NCI-H345 treated with DMSO at 0.1 percent for 48 hours (cell line): Measurements from ENCODE around the gene ARAF.
"Not testable (repeated sequence)": the region's sequence is repeated elsewhere in the genome, so short reads cannot be mapped to it uniquely, and the experiment has no call there.

Experiments
- DNase-seq: peaks from one replicate; lab custom pipeline; 2025; ENCODE audit not compliant: unreplicated experiment; lab: John Stamatoyannopoulos, UW

ARAF gene

GRCh38 chrX:47584714-47585113, 23.7 kb downstream of the ARAF start:
- DNase-seq = no peak

DNA sequence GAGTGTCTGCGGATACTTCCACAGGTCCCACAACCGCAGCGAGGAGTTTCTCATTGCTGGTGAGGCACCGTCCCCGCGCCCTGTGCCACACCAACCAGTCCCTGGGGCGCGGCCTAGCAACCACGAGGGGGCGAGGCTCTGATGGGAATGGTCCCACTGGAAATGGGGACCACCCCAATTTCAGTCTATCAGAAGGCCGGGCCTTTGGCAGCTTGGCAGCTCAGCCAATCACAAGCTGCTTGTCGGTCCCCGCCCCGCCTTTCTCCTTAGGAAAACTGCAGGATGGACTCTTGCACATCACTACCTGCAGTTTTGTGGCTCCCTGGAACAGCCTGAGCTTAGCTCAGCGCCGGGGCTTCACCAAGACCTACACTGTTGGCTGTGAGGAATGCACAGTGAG, 24.3 kb downstream of the ARAF start:
- DNase-seq = no peak

DNA sequence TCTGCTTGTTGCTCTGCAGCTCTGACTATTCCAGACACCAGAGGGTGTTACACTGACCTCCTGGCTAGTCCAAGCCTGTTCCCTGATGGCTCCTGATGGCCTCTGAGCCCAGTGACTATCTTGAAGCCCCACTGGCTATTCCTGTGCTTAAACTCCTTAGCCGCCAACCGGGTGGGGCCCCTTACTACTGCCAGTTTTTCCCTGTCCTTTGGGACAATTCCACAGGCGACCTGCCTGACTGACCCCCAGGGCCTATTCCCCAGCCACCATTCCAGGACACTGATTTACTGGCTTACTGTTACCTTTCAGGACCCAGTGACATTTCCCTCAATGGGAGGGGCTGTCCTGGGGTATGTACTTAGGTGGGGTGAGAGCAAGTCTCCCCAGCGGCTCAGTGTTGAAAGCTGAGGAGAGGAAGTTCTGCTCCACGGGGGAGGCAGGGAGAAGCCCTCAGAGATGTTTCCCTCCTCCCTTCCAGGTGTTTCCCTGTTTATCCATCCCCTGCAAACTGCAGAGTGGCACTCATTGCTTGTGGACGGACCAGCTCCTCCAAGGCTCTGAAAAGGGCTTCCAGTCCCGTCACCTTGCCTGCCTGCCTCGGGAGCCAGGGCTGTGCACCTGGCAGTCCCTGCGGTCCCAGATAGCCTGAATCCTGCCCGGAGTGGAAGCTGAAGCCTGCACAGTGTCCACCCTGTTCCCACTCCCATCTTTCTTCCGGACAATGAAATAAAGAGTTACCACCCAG, 25.2 kb downstream of the ARAF start:
- DNase-seq = no peak

- no peak for DNase-seq
Observed at GRCh38 chrX:47587091-47587891, 26.3 kb downstream of the ARAF start.

GRCh38 chrX:47587906-47588735, 27.1 kb downstream of the ARAF start:
- no peak for DNase-seq

GRCh38 chrX:47590984-47591383, 30.0 kb downstream of the ARAF start:
- no peak for DNase-seq

DNA sequence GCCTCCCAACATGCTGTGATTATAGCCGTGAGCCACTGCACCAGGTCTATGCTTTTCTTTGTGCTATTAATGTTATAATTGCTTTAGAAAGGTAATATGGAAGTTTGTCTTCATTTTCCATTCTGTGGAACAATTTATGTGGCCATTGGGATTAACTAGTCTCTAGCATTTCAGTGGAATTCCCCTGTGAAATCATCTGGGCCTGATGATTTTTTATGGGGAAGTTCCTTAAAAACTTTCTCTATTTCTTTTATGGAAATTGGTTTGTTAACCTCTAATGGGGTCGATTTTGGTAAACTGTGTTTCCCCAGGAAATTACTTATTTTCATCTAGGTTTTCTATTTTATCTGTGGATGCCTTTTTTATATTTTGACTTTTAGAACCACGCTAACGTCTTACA, 32.5 kb downstream of the ARAF start:
- no peak for DNase-seq

DNA sequence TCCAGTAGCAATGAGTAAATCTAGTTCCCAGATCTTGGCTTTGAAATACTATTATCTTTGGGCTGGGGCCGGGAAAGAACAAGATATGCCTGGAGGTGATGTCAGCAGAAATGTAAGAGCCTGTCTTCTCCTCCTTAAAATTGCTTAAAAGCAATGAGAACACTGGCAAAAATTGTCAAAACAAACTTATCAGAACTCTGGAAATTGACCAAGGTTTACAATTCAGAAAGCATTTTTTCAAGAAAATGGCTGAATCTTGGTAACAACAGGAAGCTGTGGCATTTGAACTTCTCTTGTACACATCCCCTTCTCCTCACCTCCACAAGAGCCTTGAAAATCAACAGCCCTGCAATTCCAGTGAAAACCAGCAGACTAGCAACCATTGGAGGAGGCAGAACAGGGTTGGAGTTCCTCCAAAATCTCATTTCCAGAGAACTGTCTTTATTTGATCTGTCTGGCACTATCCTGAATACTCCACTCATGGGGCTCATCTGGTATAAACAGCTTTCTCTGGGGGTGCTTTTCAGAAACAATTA, 34.8 kb downstream of the ARAF start:
- no peak for DNase-seq

DNA sequence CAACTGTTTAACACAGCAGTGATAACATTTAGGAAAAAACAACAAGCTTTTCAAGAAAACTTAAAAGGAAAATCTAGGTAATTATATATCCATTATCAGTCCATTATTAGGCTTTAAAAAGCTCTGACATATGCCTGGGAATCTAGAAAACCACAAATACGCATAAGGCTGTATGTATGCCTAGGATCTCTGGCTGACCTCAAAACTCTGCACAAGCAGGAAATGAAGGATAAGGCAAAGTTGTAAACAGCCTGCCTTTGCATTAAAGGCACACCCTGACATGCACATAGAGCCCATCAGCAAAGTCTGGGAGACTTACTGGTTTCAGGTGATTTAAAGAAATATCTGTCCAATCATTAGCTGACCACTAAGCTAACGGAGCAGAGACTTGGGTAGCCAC, 35.3 kb downstream of the ARAF start:
- DNase-seq = no peak

DNA sequence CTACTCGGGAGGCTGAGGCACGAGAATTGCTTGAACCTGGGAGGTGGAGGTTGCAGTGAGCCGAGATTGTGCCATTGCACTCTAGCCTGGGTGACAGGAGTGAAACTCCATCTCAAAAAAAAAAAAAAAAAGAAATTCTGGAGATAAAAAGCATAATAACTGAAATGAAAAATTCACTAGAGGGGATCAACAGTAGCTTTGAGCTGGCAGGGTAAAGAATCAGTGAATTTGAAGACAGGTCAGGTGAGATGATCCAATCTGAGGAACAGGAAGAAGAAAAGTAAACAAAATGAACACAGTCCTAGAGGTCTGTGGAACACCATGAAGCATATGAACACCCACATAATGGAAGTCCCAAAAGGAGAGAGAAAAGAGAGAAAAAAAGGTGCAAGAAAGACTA, 36.2 kb downstream of the ARAF start:
- no peak for DNase-seq

DNA sequence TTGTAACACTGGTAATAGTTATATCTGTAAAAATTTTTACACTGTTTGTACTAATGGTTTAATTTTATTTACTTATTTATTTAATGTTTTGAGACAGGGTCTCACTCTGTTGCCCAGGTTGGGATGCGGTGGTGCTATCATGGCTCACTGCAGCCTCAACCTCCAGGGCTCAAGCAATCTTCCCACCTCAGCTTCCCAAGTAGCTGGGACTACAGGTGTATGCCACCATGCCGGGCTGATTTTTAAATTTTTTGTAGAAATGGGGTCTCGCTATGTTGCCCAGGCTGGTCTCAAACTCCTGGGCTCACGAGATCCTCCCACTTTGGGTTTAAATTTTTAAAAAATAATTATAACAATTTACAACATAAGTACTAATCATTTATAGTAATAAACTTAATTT, 42.1 kb downstream of the ARAF start:
- not testable (repeated sequence) for DNase-seq

- no peak for DNase-seq
Observed at GRCh38 chrX:47605024-47605423, 44.0 kb downstream of the ARAF start.

DNA sequence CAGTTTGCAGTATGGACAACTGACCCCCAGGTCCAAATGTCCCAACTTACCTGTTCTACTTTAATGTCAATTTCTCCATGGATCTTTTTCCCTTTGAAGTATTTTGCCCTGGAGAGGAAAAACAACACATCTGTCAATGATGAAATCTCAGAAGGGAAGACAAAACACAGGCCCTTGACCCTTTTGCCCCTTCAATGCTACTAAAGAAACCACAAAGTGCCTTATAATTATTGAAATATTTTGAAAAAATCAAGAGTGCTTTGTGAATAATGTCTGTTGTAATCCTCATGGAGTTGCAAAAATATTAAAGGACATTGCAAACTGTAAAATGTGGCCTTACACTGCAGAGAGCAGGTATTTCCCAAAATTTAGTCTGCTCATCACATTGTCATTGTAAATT, 46.1 kb downstream of the ARAF start:
- DNase-seq = no peak

- no peak for DNase-seq
Observed at GRCh38 chrX:47608130-47608810, 47.3 kb downstream of the ARAF start.

- no peak for DNase-seq
Observed at GRCh38 chrX:47610511-47610910, 49.5 kb downstream of the ARAF start.

- no peak for DNase-seq
Observed at GRCh38 chrX:47611489-47611888, 50.5 kb downstream of the ARAF start.

GRCh38 chrX:47611926-47612325, 50.9 kb downstream of the ARAF start:
- DNase-seq = no peak

GRCh38 chrX:47612418-47612817, 51.4 kb downstream of the ARAF start:
- DNase-seq = no peak

DNA sequence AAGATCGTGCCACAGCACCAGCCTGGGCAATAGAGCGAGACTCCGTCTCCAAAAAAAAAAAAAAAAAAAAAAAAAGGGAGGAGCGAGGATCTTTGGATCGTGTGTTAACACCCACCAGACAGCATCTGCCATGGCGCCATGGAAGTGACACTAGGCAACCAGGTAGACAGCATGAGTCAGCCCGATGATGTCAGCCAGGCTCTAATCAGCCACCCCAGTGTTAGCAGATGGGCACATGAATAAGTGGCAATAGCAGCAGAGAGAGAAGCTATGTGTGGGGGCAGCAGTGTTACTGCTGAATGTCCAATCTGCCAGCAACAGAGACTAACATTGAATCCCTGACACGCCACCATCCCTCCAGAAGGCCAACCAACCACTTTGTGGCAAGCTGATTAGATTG, 52.1 kb downstream of the ARAF start:
- no peak for DNase-seq

DNA sequence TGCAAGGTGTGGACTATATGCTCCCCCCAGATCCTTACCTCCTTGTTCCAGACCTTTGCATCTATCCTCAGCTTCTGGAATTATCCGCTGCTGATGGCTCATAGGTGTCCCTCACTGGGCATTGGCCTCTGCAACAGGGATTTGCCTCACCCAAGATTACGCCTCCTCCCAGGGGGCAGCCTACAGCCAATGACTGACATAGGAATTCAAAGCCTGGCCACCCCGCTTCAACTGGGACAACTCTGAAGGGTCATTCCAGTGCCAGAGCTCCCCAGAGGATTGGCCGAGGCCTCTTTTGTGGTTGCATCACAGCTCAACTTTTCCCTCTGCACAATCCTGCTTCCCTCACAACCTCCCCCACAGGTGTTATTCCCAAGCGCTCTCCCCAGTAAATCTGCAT, 53.6 kb downstream of the ARAF start:
- DNase-seq = no peak

GRCh38 chrX:47618923-47619485, 58.0 kb downstream of the ARAF start:
- no peak for DNase-seq
